GM18858 (cell line): ENCODE results near the gene CREM.

Experiments
- ATAC-seq: cut with Tn5 transposase; IDR thresholded peaks from one replicate; pipeline ENCODE4 v1.9.1; 2021; ENCODE audit not compliant: unreplicated experiment

CREM gene

GRCh38 chr10:35218339-35218955 is 91.8 kb downstream of the CREM start:
- peak; percentile 55 for ATAC-seq

GRCh38 chr10:35219292-35219691 is 92.6 kb downstream of the CREM start:
- ATAC-seq, result no peak

DNA sequence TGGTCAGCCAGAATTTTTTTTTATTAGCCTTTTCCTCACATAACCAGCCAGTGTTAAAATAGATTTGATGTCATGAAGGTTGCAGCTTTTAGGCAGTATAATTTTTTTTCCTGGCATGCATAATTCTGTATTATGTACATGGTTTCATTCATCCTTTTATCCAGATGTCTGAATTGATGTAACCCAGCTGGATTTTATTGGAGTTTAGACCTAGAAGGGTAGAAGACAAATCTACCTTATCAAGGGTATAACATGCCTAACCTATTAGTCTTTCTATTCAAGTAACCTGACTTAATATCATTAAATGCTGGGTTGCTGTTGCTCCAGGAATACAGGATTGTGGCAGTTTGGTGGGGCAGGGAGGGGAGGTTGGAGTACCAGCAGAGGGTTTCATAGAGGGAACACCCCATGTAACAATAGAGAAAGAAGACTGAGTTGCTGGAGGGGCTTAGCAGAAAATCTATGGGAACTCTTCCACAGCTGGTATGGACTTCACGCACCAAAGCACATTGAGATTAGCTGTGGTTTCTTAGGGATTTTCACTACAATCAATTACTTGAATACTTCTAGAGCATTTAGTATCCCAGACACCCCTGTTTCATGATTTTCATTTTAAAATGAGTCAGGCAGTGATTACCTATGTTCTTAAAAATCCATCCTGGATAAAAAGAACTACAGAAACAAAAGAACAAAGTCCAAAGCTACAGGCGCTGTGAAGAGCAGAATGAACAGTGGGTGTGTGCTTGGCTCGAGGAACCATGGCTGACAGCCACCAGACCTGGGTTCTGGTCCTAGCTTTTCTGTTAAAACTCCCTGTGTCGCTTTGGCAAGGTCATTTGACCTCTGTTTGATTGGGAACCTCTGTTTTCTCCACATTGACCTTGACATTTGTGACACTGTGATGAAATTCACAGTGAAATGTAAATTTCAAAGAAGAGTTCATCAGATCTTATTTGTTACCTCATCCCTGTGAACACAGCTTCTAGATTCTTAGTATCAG is 93.5 kb downstream of the CREM start:
- no peak for ATAC-seq

GRCh38 chr10:35223016-35223415 is 96.4 kb downstream of the CREM start:
- ATAC-seq, result no peak

DNA sequence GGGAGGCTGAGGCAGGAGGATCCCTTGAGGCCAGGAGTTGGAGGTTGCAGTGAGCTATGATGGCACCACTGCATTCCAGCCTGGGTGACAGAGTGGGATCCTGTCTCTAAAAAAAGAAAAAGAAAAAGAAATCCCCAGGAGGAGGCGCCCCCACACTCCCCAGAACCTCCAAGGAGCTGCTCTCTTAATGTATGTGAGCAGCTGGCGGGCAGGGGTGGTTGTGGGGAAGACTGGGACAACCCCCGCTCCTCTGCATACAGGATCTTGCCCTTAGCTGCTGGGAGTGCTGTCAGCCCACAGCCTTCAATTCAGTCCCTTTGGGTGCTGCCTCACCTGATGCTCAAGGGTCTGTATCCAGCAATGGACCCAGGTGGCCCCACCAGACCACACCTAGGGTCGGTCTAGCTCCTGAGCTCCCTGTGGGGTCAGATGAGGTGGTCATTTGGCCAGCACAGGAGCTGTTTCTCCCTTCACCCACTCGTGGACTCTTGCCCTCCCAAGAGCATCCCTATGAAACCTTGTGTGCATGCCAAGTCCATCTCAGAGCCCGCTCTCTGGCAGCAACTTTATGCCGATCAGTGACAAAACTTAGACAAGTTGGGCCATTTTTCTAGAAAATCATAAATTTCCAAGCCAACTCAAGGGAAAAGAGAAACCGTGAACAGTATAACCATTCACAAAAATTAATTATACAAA is 97.5 kb downstream of the CREM start:
- no peak for ATAC-seq

- no peak for ATAC-seq
Observed at GRCh38 chr10:35225204-35225603, 98.6 kb downstream of the CREM start.

GRCh38 chr10:35226507-35226906 is 99.9 kb downstream of the CREM start:
- no peak for ATAC-seq

DNA sequence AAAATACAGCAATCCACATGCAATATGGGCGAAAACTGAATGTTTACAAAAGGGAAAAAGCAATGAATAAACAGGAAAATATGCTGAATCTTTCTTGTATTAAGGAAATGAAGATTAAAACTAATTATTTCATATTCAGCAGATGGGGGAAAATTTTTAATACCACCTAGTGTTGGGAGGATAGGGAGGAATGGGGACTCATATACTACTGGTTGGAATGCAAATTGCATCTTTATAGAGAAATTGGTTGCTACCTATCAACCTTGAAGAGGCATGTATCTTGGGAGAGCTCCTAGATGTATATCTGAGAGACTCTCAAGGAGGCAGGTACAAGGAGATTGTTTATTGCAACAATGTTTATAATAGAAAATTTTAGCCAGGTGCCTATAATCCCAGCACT is 101.4 kb downstream of the CREM start:
- ATAC-seq, result no peak

DNA sequence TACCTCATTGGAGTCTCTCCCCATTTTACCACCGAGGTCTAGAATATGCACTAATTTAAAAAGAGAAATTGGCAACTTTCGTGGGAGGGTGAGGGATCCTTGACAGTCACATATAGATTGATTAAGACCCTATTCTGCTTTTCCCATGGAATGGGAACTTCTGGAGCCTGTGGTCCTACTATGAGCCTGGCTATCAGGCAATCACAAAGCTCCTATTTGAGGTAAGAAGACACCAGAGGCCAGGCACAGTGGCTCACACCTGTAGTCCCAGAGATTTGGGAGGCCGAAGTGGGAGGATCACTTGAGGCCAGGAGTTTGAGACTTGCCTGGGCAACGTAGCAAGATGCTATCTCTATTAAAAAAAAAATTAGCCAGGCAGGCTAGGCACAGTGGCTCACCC is 105.0 kb downstream of the CREM start:
- no peak for ATAC-seq

- ATAC-seq, result no peak
Observed at GRCh38 chr10:35232527-35232926, 105.9 kb downstream of the CREM start.

DNA sequence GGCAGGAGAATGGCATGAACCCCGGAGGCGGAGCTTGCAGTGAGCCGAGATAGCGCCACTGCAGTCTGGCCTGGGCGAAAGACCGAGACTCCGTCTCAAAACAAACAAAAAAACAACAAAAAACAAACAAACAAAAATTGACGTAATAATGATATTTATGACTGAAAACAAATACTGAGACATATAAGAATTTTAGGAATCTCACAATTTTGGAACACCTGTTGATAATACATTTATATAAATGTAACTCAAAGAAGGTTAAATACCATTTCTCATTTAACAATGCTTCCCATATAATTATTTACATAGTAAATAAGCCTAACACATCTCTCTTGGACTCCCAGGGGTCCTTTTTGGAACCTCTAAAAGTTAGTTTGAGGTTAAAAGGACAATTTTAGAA is 107.4 kb downstream of the CREM start:
- ATAC-seq, result no peak

DNA sequence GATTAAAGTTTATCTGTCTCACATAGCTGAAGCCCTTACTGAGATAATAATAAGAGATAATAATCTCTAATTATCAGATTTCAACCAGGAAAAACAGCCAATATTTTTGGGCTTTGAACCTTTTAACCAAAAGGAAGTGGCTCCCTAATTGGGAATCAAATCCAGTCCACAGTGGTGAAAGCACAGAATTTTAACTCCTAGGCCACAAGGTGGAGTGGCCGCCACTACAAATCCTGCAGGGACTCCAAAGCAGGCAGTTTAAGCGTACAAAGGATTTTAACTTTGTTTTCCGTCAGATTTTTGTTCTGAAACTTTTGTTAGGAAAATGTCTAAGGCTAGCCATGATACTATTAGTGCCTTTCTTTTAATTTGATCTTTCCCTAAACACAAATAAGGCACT is 110.1 kb downstream of the CREM start:
- ATAC-seq, result no peak

DNA sequence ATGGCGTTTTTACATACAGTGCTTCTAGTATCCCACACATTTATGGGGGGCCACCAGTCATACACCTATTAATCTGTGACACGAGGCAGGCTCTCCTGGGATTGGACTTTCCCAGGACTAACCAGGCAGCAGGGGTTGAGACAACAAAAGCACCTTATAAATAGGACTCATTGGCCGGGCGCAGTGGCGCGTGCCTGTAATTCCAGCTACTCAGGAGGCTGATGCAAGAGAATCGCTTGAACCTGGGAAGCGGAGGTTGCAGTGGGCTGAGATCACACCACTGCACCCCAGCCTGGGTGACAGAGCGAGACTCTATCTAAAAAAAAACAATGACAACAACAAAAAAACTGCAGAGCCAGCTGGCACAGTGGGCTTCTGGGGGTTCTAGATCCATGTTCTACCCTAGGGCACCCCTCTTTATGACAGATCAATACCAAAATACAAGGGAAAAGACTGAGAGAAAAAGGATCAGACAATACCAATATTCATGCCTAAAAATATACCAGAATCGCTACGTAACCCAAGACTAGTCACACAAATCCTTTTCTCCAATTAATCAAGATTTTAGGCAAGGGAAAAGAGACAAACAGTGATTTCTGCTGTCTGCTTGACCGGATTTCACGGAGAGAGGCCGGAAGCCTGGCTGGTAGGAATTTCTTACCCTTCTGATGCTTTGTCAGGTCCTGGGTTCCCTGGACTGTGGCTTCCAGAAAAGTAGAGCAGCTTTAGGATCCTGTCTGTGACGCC is 111.3 kb downstream of the CREM start:
- ATAC-seq, result no peak

- no peak for ATAC-seq
Observed at GRCh38 chr10:35244549-35244948, 117.9 kb downstream of the CREM start.

- ATAC-seq, result no peak
Observed at GRCh38 chr10:35246770-35247343, 120.2 kb downstream of the CREM start.

DNA sequence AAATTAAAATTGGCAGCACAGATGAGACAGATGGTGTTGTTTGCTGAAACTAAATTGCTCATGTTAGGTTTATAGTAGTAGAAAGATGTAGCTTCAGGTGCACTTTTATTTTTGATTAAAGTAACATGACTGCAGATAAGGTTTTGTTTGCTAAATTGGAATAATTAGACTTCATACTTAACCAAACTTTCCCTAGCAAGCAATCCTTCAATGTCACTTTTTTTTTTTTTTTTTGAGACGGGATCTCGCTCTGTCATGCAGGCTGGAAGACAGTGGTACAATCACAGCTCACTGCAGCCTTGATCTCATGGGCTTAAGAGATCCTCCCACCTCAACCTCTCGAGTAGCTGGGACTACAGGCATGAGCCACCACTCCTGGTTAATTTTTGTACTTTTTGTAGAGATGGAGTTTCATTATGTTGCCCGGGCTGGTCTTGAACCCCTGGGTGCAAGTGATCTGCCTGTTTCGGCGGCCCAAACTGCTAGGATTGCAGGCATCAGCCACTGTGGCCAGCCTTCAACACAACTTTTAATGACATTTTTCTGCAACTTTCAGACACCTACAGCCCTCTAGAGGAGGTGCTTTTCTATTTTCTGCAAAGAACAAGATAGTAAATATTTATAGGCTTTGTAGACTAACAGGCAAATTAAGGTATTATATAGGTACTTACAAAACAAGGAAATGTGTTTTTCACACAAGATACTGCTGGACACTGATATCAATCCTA is 124.9 kb downstream of the CREM start:
- no peak for ATAC-seq

- no peak for ATAC-seq
Observed at GRCh38 chr10:35257057-35257983, 130.7 kb downstream of the CREM start.

DNA sequence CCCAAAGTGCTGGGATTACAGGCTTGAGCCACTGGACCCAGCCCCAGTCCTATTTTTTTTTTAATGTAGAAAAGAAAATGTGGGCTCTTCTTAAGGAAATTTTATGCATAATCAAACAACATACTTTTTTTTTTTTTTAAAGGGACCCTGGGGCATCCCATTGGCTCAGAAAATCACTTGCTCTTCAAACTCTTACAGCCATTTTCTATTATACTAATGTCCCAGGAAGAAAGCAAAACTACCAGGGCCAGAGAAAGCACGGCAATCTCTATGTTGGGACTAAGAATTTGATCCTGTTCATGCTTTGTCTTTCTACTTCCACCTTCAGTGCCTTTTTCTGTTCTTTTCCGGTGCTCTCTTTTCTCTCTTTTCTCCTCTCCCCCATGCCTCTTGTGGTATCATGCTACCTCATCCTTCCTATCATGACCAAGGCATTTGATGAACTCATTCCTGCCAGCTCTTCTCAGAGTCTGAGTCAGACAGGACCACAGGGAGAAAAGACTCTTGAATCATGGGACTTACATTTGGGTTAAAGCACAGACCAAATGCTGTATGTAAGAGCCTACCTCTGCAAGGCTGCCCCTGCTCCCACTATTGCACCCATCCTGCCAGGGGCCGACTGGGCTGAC is 133.2 kb downstream of the CREM start:
- ATAC-seq, result no peak
